RWPE2 (cell line): ENCODE measurements around the gene MBD3.
"Not testable (repeated sequence)": the region's sequence is repeated elsewhere in the genome, so short reads cannot be mapped to it uniquely, and the experiment has no call there.

Experiments used
- ATAC-seq: fragments of 200-7000 bp; cut with Tn5 transposase; 3 replicates; pipeline ENCODE4 v1.9.1; 2021; ENCODE audit warnings: low read depth
- DNase-seq: peaks from one replicate; pipeline ENCODE4 v3.0.0-alpha.2; 2020; ENCODE audit warnings: low spot score
- H3K27ac ChIP-seq: fragments of 450-650 bp; 2 replicates; pipeline ENCODE4 v1.5.1; 2017; ENCODE audit warnings: mild to moderate bottlenecking; ENCODE audit not compliant: poor library complexity, severe bottlenecking
- H3K27me3 ChIP-seq: fragments of 250-450 bp; sonication (Bioruptor Pico); 2 replicates; pipeline ENCODE4 v1.5.1; 2021; ENCODE audit warnings: mild to moderate bottlenecking, moderate library complexity; ENCODE audit not compliant: insufficient read depth, poor library complexity, severe bottlenecking
- H3K36me3 ChIP-seq: fragments of 250-450 bp; sonication (Bioruptor Pico); 2 replicates; pipeline ENCODE4 v1.5.1; 2020; ENCODE audit warnings: low read depth, mild to moderate bottlenecking, moderate library complexity
- H3K4me1 ChIP-seq: fragments of 250-450 bp; sonication (Bioruptor Pico); 2 replicates; pipeline ENCODE4 v1.5.1; 2021; ENCODE audit warnings: mild to moderate bottlenecking, moderate library complexity; ENCODE audit not compliant: insufficient read depth, poor library complexity, severe bottlenecking
- H3K4me3 ChIP-seq: fragments of 250-450 bp; sonication (Bioruptor Pico); 2 replicates; pipeline ENCODE4 v1.5.1; 2021; ENCODE audit warnings: mild to moderate bottlenecking, moderate library complexity; ENCODE audit not compliant: severe bottlenecking
- H3K9me3 ChIP-seq: fragments of 250-450 bp; sonication (Bioruptor Pico); 2 replicates; pipeline ENCODE4 v1.5.1; 2021; ENCODE audit warnings: mild to moderate bottlenecking, moderate library complexity; ENCODE audit not compliant: severe bottlenecking
- TF ChIP-seq, protein P1 (sequence below): fragments of 450-650 bp; IDR thresholded peaks from one replicate; pipeline ENCODE4 v1.5.1; 2017; ENCODE audit warnings: mild to moderate bottlenecking, moderate library complexity; ENCODE audit not compliant: poor library complexity, severe bottlenecking

Gene MBD3

DNA sequence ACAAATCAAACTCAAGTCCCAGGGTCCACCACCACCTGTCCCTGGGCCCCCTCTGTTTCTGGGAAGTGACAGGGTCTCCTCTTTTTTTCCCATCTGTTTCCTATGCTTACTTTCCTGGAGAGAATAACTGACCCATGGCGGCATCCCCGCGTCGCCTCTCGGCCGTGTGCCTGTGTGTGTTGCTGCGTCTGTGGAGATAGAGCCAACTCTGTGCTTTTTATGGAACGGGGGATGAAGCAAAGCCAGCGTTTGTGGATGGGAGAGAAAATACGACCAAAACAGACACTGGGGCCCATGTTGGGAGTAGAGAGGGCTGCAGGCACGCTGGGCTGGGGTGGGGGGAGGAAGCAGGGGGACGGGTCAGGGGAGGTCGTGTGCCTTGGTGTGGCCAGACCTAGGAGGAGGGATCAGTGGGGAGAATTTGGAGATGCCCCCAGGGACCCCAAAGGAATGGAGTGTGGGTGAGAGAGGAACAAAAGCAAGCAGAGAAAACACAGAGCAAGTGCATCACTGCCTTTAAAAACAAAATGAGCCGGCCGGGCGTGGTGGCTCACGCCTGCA, 52.2 kb downstream of the MBD3 start:
- H3K36me3 ChIP-seq = no peaks in the 10 kb centered on the region
- no peak overlapping the region for H3K4me3 ChIP-seq
- H3K4me1 ChIP-seq = no peaks in the 10 kb centered on the region
- ATAC-seq = no peak
- H3K9me3 ChIP-seq = no peaks in the 10 kb centered on the region
- H3K27me3 ChIP-seq = no peaks in the 10 kb centered on the region
- TF ChIP-seq, protein P1, sequence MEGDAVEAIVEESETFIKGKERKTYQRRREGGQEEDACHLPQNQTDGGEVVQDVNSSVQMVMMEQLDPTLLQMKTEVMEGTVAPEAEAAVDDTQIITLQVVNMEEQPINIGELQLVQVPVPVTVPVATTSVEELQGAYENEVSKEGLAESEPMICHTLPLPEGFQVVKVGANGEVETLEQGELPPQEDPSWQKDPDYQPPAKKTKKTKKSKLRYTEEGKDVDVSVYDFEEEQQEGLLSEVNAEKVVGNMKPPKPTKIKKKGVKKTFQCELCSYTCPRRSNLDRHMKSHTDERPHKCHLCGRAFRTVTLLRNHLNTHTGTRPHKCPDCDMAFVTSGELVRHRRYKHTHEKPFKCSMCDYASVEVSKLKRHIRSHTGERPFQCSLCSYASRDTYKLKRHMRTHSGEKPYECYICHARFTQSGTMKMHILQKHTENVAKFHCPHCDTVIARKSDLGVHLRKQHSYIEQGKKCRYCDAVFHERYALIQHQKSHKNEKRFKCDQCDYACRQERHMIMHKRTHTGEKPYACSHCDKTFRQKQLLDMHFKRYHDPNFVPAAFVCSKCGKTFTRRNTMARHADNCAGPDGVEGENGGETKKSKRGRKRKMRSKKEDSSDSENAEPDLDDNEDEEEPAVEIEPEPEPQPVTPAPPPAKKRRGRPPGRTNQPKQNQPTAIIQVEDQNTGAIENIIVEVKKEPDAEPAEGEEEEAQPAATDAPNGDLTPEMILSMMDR = no peak
- DNase-seq = no peak
- no peak overlapping the region for H3K27ac ChIP-seq

DNA sequence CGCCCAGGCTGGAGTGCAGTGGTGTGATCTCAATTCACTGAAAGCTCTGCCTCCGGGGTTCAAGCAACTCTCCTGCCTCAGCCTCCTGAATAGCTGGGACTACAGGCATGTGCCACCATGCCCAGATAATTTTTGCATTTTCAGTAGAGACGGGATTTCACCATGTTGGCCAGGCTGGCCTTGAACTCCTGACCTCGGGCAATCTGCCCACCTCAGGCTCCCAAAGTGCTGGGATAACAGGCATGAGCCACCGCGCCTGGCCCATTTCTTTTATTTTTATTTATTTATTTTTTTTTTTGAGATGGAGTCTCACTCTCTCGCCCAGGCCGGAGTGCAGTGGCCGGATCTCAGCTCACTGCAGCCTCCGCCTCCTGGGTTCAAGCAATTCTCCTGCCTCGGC, 52.9 kb downstream of the MBD3 start:
- H3K27me3 ChIP-seq, ATAC-seq, H3K36me3 ChIP-seq, H3K27ac ChIP-seq, H3K4me3 ChIP-seq, H3K9me3 ChIP-seq, H3K4me1 ChIP-seq, DNase-seq: not testable (repeated sequence)

DNA sequence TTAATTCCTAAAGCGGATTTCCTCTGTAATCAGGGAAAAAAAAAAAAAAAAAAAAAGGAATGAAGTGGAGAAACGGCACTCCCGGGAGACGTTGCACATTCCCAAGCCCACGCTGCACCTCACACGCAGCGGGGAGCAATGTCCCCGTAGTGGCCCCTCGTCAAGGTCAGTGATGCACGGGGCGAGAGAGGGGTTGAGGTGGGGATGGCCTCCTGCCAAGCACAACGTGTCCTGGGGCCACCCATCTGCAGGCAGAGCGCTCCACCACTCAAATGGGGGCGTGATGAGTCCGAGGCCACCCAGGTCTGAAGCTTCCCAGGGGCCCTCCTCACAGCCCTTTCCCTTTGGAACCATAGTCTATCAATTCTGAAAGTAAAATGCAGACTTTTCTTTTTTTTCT, 53.7 kb downstream of the MBD3 start:
- no peaks in the 10 kb centered on the region for H3K9me3 ChIP-seq
- H3K4me1 ChIP-seq = no peaks in the 10 kb centered on the region
- no peaks in the 10 kb centered on the region for H3K27me3 ChIP-seq
- ATAC-seq (no peak), DNase-seq (no peak)
- TF ChIP-seq, protein P1 = no peak
- no peaks in the 10 kb centered on the region for H3K36me3 ChIP-seq
- H3K4me3 ChIP-seq = no peak overlapping the region
- no peak overlapping the region for H3K27ac ChIP-seq

DNA sequence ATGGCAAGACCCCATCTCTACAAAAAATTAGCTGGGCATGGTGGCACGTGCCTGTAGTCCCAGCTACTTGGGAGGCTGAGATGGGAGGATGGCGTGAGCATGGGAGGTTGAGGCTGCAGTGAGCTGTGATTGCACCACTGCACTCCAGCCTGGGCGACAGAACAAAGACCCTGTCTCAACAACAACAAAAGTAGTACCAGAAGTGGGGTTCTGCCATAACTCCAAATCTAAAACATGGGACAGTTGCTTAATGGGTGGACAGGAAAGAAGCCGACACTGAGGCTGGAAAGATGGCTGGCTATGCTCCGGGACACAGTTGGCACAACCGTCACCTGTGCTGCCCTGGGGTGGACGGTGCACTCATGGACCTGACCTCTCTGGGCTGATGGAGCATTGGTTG, 57.0 kb downstream of the MBD3 start:
- ATAC-seq, DNase-seq: not testable (repeated sequence)

DNA sequence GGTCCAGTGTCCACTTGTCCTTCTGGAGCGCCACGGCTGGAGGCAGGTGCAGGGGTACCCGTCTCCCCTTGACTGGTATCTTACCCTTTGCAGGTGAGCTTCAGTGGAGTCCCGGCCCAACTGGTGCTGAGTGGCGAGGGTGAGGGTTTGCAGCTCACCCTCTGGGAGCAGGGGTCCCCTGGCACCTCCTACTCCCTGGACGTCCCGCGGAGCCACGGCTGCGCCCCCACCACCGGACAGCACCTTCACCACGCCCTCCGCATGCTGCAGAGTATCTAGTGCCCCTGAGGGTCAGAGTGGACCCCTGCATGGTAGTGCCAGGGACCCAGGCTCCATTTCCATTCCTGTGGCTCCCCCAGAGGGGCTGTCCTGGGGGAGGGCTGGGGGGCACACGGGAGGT, 57.7 kb downstream of the MBD3 start:
- TF ChIP-seq, protein P1 = no peak
- Histone ChIP-seq H3K4me3 (no peak overlapping the region), H3K27me3 (no peaks in the 10 kb centered on the region), H3K27ac (no peak overlapping the region), H3K36me3 (no peaks in the 10 kb centered on the region), H3K9me3 (no peaks in the 10 kb centered on the region), H3K4me1 (no peaks in the 10 kb centered on the region)
- DNase-seq = no peak
- ATAC-seq = no peak

More for the DNA sequence above, 57.0 kb downstream of the MBD3 start:
- H3K27me3 ChIP-seq, H3K27ac ChIP-seq, H3K36me3 ChIP-seq, H3K9me3 ChIP-seq, H3K4me3 ChIP-seq, H3K4me1 ChIP-seq: not testable (repeated sequence)

DNA sequence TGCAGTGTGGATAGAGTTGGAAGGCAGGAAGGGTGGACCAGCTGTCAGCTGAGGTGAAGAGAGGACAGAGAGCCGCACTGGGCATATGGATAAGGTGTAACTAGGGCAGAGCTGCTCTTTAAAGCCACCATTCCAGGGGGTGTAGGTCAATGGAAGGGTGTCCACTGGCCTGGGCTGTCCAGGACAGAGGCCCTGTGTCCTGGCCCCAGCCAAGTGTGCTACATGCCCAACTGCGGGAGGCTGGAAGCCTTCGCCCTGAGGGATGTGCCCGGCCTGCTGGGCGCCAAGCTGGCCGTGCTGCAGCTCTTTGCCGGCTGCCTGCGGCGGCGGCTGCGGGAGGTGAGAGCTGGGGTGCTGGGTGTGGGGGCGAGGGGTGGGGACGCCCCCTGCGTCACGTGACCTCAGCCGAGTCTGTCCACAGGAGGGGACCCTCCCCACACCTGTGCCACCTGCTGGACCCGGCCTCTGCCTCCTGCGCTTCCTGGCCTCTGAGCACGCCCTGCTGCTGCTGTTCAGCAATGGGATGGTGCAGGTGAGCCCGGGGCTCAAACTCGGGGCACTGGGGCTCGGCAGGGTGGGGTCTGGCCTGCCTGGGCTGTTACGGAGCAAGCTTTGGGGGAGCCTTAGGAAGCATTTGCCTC, 59.0 kb downstream of the MBD3 start:
- Histone ChIP-seq H3K4me1 (no peaks in the 10 kb centered on the region), H3K27me3 (no peaks in the 10 kb centered on the region), H3K9me3 (no peaks in the 10 kb centered on the region), H3K27ac (no peak overlapping the region), H3K4me3 (no peak overlapping the region), H3K36me3 (no peaks in the 10 kb centered on the region)
- ATAC-seq (no peak), DNase-seq (no peak)
- TF ChIP-seq, protein P1 = no peak
